SU-DHL-6 (cell line): ENCODE measurements around the gene CYBC1.
A peak's percentile ranks its signal among the peaks of the same experiment; 100 is the strongest.
"Not testable (repeated sequence)": the region's sequence is repeated elsewhere in the genome, so short reads cannot be mapped to it uniquely, and the experiment has no call there.

Experiments
- H2AFZ ChIP-seq: fragments of 200-600 bp; sonication (generic); 2 replicates; pipeline ENCODE4 v1.6.1; 2014; ENCODE audit warnings: low read depth, mild to moderate bottlenecking, moderate library complexity, mixed read lengths, antibody characterized with exemption, low read length; ENCODE audit not compliant: severe bottlenecking
- H3F3A ChIP-seq: fragments of 200-600 bp; shearing (Covaris generic); 2 replicates; pipeline ENCODE4 v1.6.0; 2016; ENCODE audit warnings: antibody characterized with exemption, mild to moderate bottlenecking; ENCODE audit not compliant: insufficient read depth
- H3K27ac ChIP-seq: fragments of 200-600 bp; sonication (generic); 2 replicates; pipeline ENCODE4 v1.5.1; 2016; ENCODE audit warnings: low read depth, mild to moderate bottlenecking, low read length, moderate library complexity, mixed read lengths
- H3K27me3 ChIP-seq: fragments of 200-600 bp; sonication (generic), shearing (Covaris generic); 2 replicates; pipeline ENCODE4 v1.6.0; 2014; ENCODE audit warnings: mild to moderate bottlenecking, low read length
- H3K36me3 ChIP-seq: fragments of 200-600 bp; sonication (generic); 2 replicates; pipeline ENCODE4 v1.6.1; 2014; ENCODE audit warnings: mild to moderate bottlenecking, low read length, mixed read lengths
- H3K4me2 ChIP-seq: fragments of 300-600, 200-600 bp; shearing (Covaris generic), sonication (generic); 2 replicates; pipeline ENCODE4 v1.6.0; 2014; ENCODE audit warnings: low read length, low read depth, mild to moderate bottlenecking; ENCODE audit not compliant: poor library complexity, severe bottlenecking
- H3K4me3 ChIP-seq: fragments of 200-600 bp; sonication (generic); 2 replicates; pipeline ENCODE4 v1.5.1; 2014; ENCODE audit warnings: antibody characterized with exemption, low read length, mild to moderate bottlenecking, mixed read lengths; ENCODE audit not compliant: insufficient read depth, poor library complexity, severe bottlenecking
- H3K79me2 ChIP-seq: fragments of 200-600 bp; sonication (generic); 2 replicates; pipeline ENCODE4 v1.6.1; 2014; ENCODE audit warnings: mild to moderate bottlenecking, low read length, moderate library complexity; ENCODE audit not compliant: insufficient read depth
- H3K9ac ChIP-seq: fragments of 200-600 bp; sonication (generic); 2 replicates; pipeline ENCODE4 v1.7.0; 2014; ENCODE audit warnings: mild to moderate bottlenecking, low read length
- H3K9me2 ChIP-seq: fragments of 200-600 bp; sonication (generic); replicated peaks from 2 replicates; pipeline ENCODE4 v1.6.1; 2014; ENCODE audit warnings: low read length; ENCODE audit not compliant: insufficient read depth
- H3K9me3 ChIP-seq: fragments of 200-600 bp; sonication (generic); 2 replicates; pipeline ENCODE4 v1.6.1; 2014; ENCODE audit warnings: low read length, mixed read lengths; ENCODE audit not compliant: insufficient read depth
- H4K20me1 ChIP-seq: fragments of 200-600 bp; sonication (generic); 2 replicates; pipeline ENCODE4 v1.6.1; 2014; ENCODE audit warnings: low read depth, mild to moderate bottlenecking, antibody characterized with exemption, low read length, moderate library complexity, mixed read lengths
- CTCF ChIP-seq: fragments of 200-600 bp; sonication (generic); IDR thresholded peaks from one replicate; pipeline ENCODE4 v1.5.1; 2017; ENCODE audit warnings: antibody characterized with exemption, mild to moderate bottlenecking, low read length, moderate library complexity; ENCODE audit not compliant: insufficient read depth, poor library complexity, severe bottlenecking
- EZH2phosphoT487 ChIP-seq: fragments of 200-600 bp; sonication (generic), shearing (Covaris generic); conservative IDR thresholded peaks from 2 replicates; pipeline ENCODE4 v1.6.1; 2018; ENCODE audit warnings: mild to moderate bottlenecking, antibody characterized with exemption, low read length, moderate library complexity, mixed read lengths

CYBC1 gene

GRCh38 chr17:82457073-82457928 lies 6.7 kb upstream of the CYBC1 start:
- no peaks in the 10 kb centered on the region for H3K9me2 ChIP-seq
- H3K4me2 ChIP-seq = peak overlapping the region; percentile 78
- no peak overlapping the region for H2AFZ ChIP-seq
- no peaks in the 10 kb centered on the region for H3K36me3 ChIP-seq
- H3K27me3 ChIP-seq = no peaks in the 10 kb centered on the region
- peak overlapping the region; percentile 86 for H3K27ac ChIP-seq
- peak overlapping the region; percentile 98 for H3K4me3 ChIP-seq
- H4K20me1 ChIP-seq = no peaks in the 10 kb centered on the region
- no peaks in the 10 kb centered on the region for H3F3A ChIP-seq
- H3K9ac ChIP-seq = peak overlapping the region; percentile 82
- no peak for TF ChIP-seq CTCF
- no peak for TF ChIP-seq EZH2phosphoT487
- H3K9me3 ChIP-seq = no peaks in the 10 kb centered on the region
- peaks cover 9% of the 10 kb centered on the region; the same call in 1 of the 2 replicates for H3K79me2 ChIP-seq

GRCh38 chr17:82453706-82454105 lies 3.2 kb upstream of the CYBC1 start:
- H3K79me2 ChIP-seq, H3K27me3 ChIP-seq, H3K4me3 ChIP-seq, H3K36me3 ChIP-seq, H3K9me3 ChIP-seq, H2AFZ ChIP-seq, H3K4me2 ChIP-seq, H3K9ac ChIP-seq, H3K9me2 ChIP-seq, H3K27ac ChIP-seq, H4K20me1 ChIP-seq: not testable (repeated sequence)
- H3F3A ChIP-seq = peaks cover 15% of the 10 kb centered on the region

- H2AFZ ChIP-seq, H3K4me2 ChIP-seq, H4K20me1 ChIP-seq: not testable (repeated sequence)
Measured at GRCh38 chr17:82453151-82453550, 2.6 kb upstream of the CYBC1 start.

GRCh38 chr17:82452162-82452561 lies 1.6 kb upstream of the CYBC1 start:
- Histone ChIP-seq H3K4me2 (no peak overlapping the region), H3K9me3 (no peaks in the 10 kb centered on the region)
- TF ChIP-seq EZH2phosphoT487 (no peak), CTCF (no peak)

More at GRCh38 chr17:82453151-82453550, 2.6 kb upstream of the CYBC1 start:
- not testable (repeated sequence) for H3K9me3 ChIP-seq, H3K27me3 ChIP-seq, H3K9me2 ChIP-seq, H3K36me3 ChIP-seq, H3K27ac ChIP-seq, H3K9ac ChIP-seq, H3K79me2 ChIP-seq, H3K4me3 ChIP-seq
- H3F3A ChIP-seq = peaks cover 16% of the 10 kb centered on the region

More at GRCh38 chr17:82452162-82452561, 1.6 kb upstream of the CYBC1 start:
- Histone ChIP-seq H3K9me2 (no peaks in the 10 kb centered on the region), H3K9ac (no peak overlapping the region), H3K36me3 (0 out of 2 replicates have a peak, but pooled peaks cover 4% of the 10 kb centered on the region), H3K27me3 (no peaks in the 10 kb centered on the region), H2AFZ (no peak overlapping the region), H3F3A (peaks cover 16% of the 10 kb centered on the region), H3K27ac (no peak overlapping the region), H3K79me2 (peaks cover 14% of the 10 kb centered on the region), H4K20me1 (no peaks in the 10 kb centered on the region), H3K4me3 (no peak overlapping the region)
